ENCODE data around the gene RELL2.
A peak's percentile ranks its signal among the peaks of the same experiment; 100 is the strongest.

RELL2 gene

GRCh38 chr5:141669520-141669919 lies 32.7 kb downstream of the RELL2 start:
- no peak for TF ChIP-seq ZFX (IDR thresholded peaks at IDR 0.05; ENCODE audit: borderline replicate concordance)
- TF ChIP-seq, protein P1, sequence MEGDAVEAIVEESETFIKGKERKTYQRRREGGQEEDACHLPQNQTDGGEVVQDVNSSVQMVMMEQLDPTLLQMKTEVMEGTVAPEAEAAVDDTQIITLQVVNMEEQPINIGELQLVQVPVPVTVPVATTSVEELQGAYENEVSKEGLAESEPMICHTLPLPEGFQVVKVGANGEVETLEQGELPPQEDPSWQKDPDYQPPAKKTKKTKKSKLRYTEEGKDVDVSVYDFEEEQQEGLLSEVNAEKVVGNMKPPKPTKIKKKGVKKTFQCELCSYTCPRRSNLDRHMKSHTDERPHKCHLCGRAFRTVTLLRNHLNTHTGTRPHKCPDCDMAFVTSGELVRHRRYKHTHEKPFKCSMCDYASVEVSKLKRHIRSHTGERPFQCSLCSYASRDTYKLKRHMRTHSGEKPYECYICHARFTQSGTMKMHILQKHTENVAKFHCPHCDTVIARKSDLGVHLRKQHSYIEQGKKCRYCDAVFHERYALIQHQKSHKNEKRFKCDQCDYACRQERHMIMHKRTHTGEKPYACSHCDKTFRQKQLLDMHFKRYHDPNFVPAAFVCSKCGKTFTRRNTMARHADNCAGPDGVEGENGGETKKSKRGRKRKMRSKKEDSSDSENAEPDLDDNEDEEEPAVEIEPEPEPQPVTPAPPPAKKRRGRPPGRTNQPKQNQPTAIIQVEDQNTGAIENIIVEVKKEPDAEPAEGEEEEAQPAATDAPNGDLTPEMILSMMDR (IDR thresholded peaks at IDR 0.05) = peak; percentile 28; the same call in 1 of the 2 replicates
- no peak overlapping the region for H3K27ac ChIP-seq

DNA sequence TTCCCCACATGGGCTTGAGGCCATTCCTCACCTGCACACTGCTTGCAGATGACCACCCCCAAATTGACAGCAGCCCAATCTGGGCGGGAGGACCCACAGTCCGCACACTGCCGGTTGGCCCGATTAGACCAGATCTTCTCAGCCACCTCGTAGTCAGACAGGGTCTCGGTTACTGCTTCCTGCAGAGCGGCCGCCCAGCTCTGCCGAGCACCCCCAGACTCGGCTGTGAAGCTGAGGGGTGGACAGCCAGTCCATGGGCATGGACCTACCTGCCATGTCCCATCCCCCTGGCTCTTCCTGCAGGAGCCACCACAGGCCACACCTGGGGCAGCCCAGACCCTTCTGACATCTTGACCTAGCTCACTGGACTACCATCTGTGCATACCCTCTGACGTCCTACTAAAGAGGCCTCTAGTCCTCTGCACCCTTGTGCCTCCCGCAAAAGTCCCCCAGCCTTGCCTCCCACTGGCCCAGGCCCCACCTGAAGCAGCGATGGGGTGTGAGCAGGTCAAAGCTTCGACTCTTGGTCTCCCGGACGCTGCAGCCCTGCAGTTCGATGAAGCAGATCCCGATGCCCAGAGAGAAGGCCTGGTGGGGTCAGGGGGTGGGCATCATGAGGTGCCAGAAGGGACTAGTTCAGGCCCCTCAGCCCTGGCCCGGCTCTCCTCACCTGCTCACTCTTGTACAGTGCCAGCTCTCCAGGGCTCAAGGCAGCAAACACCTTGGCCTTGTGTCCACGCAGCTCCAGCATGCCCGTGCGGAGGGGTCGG lies 35.5 kb downstream of the RELL2 start:
- TF ChIP-seq ZFX (IDR thresholded peaks at IDR 0.05; ENCODE audit: borderline replicate concordance) = no peak
- TF ChIP-seq, protein P1 (IDR thresholded peaks at IDR 0.05) = no peak
- no peak overlapping the region for H3K27ac ChIP-seq

DNA sequence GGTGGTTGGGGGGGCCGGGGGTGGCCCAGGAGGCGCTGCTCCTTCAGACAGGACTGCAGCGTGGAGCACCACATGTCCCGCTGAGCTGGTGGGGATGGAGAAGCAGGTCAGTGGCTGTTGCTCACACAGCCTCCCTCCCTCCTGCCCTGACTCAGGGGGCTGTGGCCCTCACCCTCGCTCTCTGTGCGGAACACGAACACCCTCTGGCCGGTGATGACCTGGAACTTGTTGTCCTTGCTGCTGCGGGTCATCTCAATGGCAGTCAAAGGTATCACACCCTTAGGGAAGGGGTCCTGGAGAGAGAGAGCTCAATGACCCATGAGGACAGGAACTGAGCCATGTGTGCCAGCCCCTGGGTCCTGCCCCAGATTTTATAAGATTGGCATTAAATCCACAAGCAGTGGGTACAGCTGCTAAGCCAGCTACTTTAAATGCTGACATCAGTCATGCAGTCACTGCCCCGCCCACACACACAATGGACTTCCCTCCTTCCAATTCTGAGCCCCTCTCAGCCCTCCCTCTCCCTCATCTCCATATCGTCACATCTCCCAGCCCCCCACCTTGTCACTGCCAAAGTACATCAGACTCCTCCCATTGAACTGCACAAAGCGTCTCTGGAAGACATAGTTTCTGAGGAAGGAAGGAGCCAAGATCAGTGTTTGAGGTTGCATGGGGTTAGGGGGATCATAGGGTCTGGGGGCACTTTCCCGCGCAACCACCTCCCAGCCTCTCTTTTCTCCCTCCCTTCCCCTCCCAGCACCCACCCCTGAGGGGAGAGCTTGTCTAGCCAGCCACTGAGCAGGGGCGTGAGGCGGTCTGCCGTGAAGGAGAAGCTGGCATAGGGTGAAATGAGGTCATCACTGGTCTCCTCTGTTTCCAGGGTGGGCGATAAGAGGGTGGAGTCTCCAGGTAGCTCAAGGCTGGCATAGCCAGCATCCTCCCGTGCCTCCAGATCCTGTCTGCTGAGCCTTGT lies 36.3 kb downstream of the RELL2 start:
- no peak overlapping the region for H3K27ac ChIP-seq
- TF ChIP-seq, protein P1 (IDR thresholded peaks at IDR 0.05) = no peak
- TF ChIP-seq ZFX (IDR thresholded peaks at IDR 0.05; ENCODE audit: borderline replicate concordance) = no peak

- no peak overlapping the region for H3K27ac ChIP-seq
- TF ChIP-seq, protein P1 (IDR thresholded peaks at IDR 0.05) = no peak
Observed at GRCh38 chr5:141674747-141675146, 38.0 kb downstream of the RELL2 start.

GRCh38 chr5:141675672-141676071 lies 38.9 kb downstream of the RELL2 start:
- TF ChIP-seq, protein P1 (IDR thresholded peaks at IDR 0.05) = no peak
- TF ChIP-seq ZFX (IDR thresholded peaks at IDR 0.05; ENCODE audit: borderline replicate concordance) = no peak
- no peak overlapping the region for H3K27ac ChIP-seq

DNA sequence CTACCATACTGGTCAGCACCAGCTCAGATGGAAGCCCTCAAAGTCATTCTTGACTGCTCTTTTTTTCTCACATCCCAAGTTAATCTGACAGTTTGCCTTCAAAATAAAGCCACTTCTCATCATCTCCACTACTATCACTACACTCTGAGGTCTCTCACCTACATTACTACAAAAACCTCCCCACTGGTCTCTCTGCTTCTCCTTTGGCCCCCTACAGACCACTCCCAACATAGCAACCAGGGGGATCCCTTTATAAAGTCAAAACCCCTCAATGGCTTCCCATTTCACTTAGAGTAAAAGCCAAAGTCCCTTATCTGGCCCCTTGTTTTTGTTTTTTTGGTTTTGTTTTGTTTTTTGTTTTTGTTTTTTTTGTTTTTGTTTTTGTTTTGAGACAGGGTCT lies 40.6 kb downstream of the RELL2 start:
- no peak overlapping the region for H3K27ac ChIP-seq
- no peak for TF ChIP-seq ZFX (IDR thresholded peaks at IDR 0.05; ENCODE audit: borderline replicate concordance)
- TF ChIP-seq, protein P1 (IDR thresholded peaks at IDR 0.05) = no peak

All from 22Rv1 (cell line).